MCF 10A (cell line): ENCODE data around the gene STK10. TPM values are rescaled to one million over a fixed set of nuclear protein-coding genes. Genes with fewer than 3 reads are reported as not detected.
"Not testable (repeated sequence)": the region's sequence is repeated elsewhere in the genome, so short reads cannot be mapped to it uniquely, and the experiment has no call there.

Source experiments
- BruUV-seq: library from RNA; stranded (reverse); fragments of 400-500 nt; replicated peaks from 2 replicates; lab custom pipeline; 2021; lab: Mats Ljungman, UMichigan
- CTCF ChIA-PET: fragments of 300-600 bp; sonication (Branson Sonifier 250); formaldehyde crosslinking; extraction: SDS; loops from one replicate; lab custom pipeline; 2021; ENCODE audit warnings: antibody characterized with exemption, inconsistent platforms; lab: Yijun Ruan, JAX
- POLR2A ChIA-PET: fragments of 300-600, 350-650 bp; sonication (Branson Sonifier 250); formaldehyde crosslinking; extraction: SDS; loops from one replicate; lab custom pipeline; 2020; ENCODE audit warnings: antibody characterized with exemption, inconsistent platforms; lab: Yijun Ruan, JAX
- DNase-seq: peaks from one replicate; pipeline ENCODE4 v3.0.0-alpha.2; 2018; ENCODE audit not compliant: unreplicated experiment
- H3K27ac Mint-ChIP-seq: one replicate; pipeline ENCODE4 v1.8.0; 2022; ENCODE audit warnings: mild to moderate bottlenecking, low read depth, mixed read lengths; ENCODE audit not compliant: unreplicated experiment
- H3K27me3 Mint-ChIP-seq: one replicate; pipeline ENCODE4 v1.8.0; 2022; ENCODE audit warnings: mixed read lengths; ENCODE audit not compliant: insufficient read depth, unreplicated experiment
- H3K36me3 Mint-ChIP-seq: one replicate; pipeline ENCODE4 v1.8.0; 2022; ENCODE audit warnings: mild to moderate bottlenecking, moderate library complexity, mixed read lengths; ENCODE audit not compliant: insufficient read depth, unreplicated experiment
- H3K4me1 Mint-ChIP-seq: one replicate; pipeline ENCODE4 v1.8.0; 2022; ENCODE audit warnings: mixed read lengths; ENCODE audit not compliant: insufficient read depth, unreplicated experiment
- H3K4me3 Mint-ChIP-seq: one replicate; pipeline ENCODE4 v1.8.0; 2022; ENCODE audit warnings: mild to moderate bottlenecking, moderate library complexity, mixed read lengths; ENCODE audit not compliant: unreplicated experiment
- H3K9me3 Mint-ChIP-seq: one replicate; pipeline ENCODE4 v1.8.0; 2022; ENCODE audit warnings: mixed read lengths; ENCODE audit not compliant: unreplicated experiment
- CTCF ChIP-seq: fragments of 200-600 bp; IDR thresholded peaks from one replicate; pipeline ENCODE4 v1.8.0; 2022; ENCODE audit warnings: antibody characterized with exemption, mild to moderate bottlenecking; ENCODE audit not compliant: unreplicated experiment
- intact Hi-C: fragments of 100-400 bp; cut with micrococcal nuclease; formaldehyde crosslinking; loops from 2 replicates; pipeline ENCODE4 v1.14.1; 2022
- total RNA-seq: library from RNA; stranded (reverse); gene quantifications from 2 replicates; pipeline ENCODE4 v1.2.3, GENCODE V29; 2022

The STK10 gene
- total RNA-seq, 1 experiment from 2014 or later = 46.5 TPM

GRCh38 chr5:172209714-172210113 lies 21.7 kb upstream of the STK10 start:
- Mint-ChIP-seq H3K4me3 (no peak overlapping the region), H3K27me3 (no peaks in the 10 kb centered on the region), H3K27ac (no peak overlapping the region), H3K4me1 (no peaks in the 10 kb centered on the region), H3K9me3 (no peaks in the 10 kb centered on the region), H3K36me3 (peaks cover 41% of the 10 kb centered on the region)
- TF ChIP-seq CTCF = no peak
- intact Hi-C loops = no loop called here
- DNase-seq = no peak
- POLR2A ChIA-PET = interaction anchor here (0.6 to 1.1 kb wide), 2 partner anchors 11 to 747 kb away, joined by 3 to 4 read pairs; no protein-coding TSS in a partner anchor
- BruUV-seq = TSS peak; percentile 23
- CTCF ChIA-PET = interaction anchor here (0.6 to 1.2 kb wide), 2 partner anchors 9 to 21 kb away, joined by 4 to 5 read pairs; no protein-coding TSS in a partner anchor

- Mint-ChIP-seq H3K4me3 (no peak overlapping the region), H3K27me3 (no peaks in the 10 kb centered on the region)
These were observed 19.5 kb upstream of the STK10 start for GRCh38 chr5:172207511-172207910.

DNA sequence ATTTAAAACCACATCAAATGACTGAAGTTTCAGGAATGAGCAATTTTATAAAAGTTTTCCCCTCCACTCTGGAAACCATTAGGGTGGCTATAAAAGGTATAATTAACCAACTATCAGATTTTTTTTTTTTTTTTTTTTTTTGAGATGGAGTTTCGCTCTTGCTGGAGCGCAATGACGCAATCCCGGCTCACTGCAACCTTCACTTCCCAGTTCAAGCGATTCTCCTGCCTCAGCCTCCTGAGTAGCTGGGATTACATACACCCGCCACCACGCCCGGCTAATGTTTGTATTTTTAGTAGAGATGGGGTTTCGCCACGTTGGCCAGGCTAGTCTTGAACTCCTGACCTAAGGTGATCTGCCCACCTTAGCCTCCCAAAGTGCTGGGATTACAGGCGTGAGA lies 18.0 kb upstream of the STK10 start:
- CTCF ChIA-PET = interaction anchor here (2.0 kb wide), 1 partner anchor 18 kb away, joined by 12 read pairs; the partner anchor contains the start of gene STK10
- H3K27ac Mint-ChIP-seq, BruUV-seq, intact Hi-C loops, POLR2A ChIA-PET, H3K4me1 Mint-ChIP-seq, H3K27me3 Mint-ChIP-seq, H3K9me3 Mint-ChIP-seq, H3K4me3 Mint-ChIP-seq, DNase-seq: not testable (repeated sequence)
- peaks cover 21% of the 10 kb centered on the region for H3K36me3 Mint-ChIP-seq

More at GRCh38 chr5:172207511-172207910, 19.5 kb upstream of the STK10 start:
- no peaks in the 10 kb centered on the region for H3K9me3 Mint-ChIP-seq
- peaks cover 35% of the 10 kb centered on the region for H3K36me3 Mint-ChIP-seq
- POLR2A ChIA-PET = no interaction called here
- H3K4me1 Mint-ChIP-seq = no peaks in the 10 kb centered on the region
- CTCF ChIA-PET = interaction anchor here (0.6 kb wide), 2 partner anchors 100 to 181 kb away, joined by 3 read pairs; no protein-coding TSS in a partner anchor
- intact Hi-C loops = no loop called here
- no peak for TF ChIP-seq CTCF
- H3K27ac Mint-ChIP-seq = no peak overlapping the region
- BruUV-seq = no TSS peak
- no peak for DNase-seq

DNA sequence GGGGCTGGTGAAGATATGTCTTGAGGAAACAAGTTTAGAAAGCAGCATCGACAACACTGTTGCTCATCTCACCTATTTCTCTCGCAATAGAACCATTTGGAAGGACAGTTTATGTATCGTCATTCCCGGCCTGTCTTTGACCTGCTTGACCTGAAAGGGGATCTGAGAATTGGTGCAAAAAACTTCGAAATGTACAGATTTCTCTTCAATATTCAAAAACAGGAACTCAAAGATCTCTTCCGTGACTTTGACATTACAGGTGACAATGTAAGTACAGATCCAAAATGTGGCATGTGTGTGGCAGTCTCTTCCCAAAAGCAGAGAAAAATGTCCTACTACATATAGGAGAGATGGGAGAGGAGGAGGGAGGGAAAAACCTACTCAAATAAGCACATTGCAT lies 12.5 kb upstream of the STK10 start:
- DNase-seq = no peak
- Mint-ChIP-seq H3K36me3 (peaks cover 5% of the 10 kb centered on the region), H3K4me3 (no peak overlapping the region), H3K27ac (no peak overlapping the region), H3K4me1 (no peaks in the 10 kb centered on the region), H3K9me3 (no peaks in the 10 kb centered on the region), H3K27me3 (no peaks in the 10 kb centered on the region)
- no peak for TF ChIP-seq CTCF
- POLR2A ChIA-PET = interaction anchor here (0.7 kb wide), 1 partner anchor 211 kb away, joined by 3 read pairs; no protein-coding TSS in a partner anchor
- CTCF ChIA-PET = interaction anchor here (0.7 to 4.0 kb wide), 2 partner anchors 10 to 12 kb away, joined by 5 to 48 read pairs; partner anchors contain the start of gene STK10
- intact Hi-C loops = no loop called here
- BruUV-seq = no TSS peak
